IPS DF 4.7 (cell line): Measurements from ENCODE around the gene IDH3G.
"Not testable (repeated sequence)": the region's sequence is repeated elsewhere in the genome, so short reads cannot be mapped to it uniquely, and the experiment has no call there.

Experiments used
- DNase-seq: peaks from one replicate; pipeline ENCODE4 v3.0.0-alpha.2; 2013; ENCODE audit warnings: low spot score; ENCODE audit errors: extremely low read depth

The IDH3G gene

DNA sequence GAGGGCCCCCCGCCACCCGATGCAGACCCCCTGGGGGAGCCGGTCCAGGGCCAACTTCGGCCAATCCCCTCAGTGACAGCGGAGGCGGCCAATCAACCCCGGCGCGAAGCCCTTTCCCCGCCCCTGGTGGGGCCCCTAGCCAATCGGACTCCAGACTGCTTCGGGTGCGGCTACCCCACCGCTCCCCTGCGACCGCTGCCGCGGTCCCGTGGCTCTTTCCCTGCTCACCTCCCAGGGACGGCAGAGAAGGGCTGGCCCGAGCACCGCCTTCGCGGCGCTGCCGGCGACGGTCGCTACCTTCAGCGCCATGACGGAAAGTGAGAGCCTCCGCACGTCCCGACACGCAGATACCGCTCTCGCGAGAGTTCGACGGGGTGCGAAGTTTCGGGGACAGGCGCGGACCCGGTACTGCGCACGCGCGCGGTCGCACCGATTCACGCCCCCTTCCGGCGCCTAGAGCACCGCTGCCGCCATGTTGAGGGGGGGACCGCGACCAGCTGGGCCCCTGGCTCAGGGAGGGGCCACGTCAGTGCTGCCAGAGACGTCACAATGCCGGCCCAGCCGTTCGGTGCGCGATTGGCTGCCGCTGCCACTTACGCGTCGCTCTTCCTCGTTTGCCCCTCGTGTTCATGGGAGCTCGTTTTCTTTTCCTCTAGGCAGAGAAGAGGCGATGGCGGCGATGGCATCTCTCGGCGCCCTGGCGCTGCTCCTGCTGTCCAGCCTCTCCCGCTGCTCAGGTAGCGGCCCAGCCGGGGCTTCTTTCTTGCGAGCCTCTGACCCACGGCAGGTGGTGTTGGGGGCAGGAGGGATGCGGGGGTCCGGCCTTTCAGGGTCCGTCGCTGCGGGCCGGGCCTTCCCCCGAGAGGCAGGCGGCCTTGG is at the start of gene IDH3G, which contains the start of gene SSR4:
IDH3G (minus strand) TSS at position 358 of the 879 bp plus-strand sequence; CDS start at position 309, 49 bp downstream.
SSR4 (plus strand) TSS at position 651 of the 879 bp plus-strand sequence; CDS start at position 671, 20 bp downstream.
- DNase-seq = peak; percentile 38

- no peak for DNase-seq
Measured at GRCh38 chrX:153836921-153837320, 42.7 kb upstream of the IDH3G start.

GRCh38 chrX:153832728-153833127 is 38.6 kb upstream of the IDH3G start:
- DNase-seq = no peak

GRCh38 chrX:153831429-153832150 is 37.4 kb upstream of the IDH3G start:
- no peak for DNase-seq

- no peak for DNase-seq
Measured at GRCh38 chrX:153830640-153831428, 36.7 kb upstream of the IDH3G start.

GRCh38 chrX:153829799-153830639 is 35.8 kb upstream of the IDH3G start, which contains the start of gene PDZD4:
Gene PDZD4 (minus strand): TSS chrX:153830544. CDS start chrX:153830298, 246 bp downstream.
- no peak for DNase-seq

GRCh38 chrX:153829549-153829798 is 35.3 kb upstream of the IDH3G start:
- DNase-seq = no peak

- no peak for DNase-seq
Measured at GRCh38 chrX:153828723-153829548, 34.8 kb upstream of the IDH3G start.

DNA sequence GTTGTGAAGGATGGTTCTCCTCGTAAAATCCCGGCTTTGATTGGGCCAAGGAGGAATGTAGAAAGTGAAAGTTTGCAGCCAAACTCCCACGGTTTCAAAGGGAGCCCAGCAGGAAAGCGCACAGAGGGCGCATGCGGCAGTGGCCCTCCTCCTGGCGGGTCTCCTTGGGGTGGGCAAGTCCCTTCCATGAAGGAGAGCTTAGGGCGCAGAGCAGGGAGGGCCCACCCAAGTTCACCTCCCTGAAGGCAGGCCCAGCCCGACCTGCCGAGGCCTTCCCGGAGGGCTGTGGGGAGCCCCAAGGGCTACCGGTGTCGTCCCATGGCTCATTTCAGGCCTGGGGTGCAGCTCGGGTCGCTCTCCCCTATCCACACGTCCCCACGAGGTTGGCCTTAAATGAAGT is 34.1 kb upstream of the IDH3G start:
- no peak for DNase-seq

- no peak for DNase-seq
Measured at GRCh38 chrX:153827903-153828302, 33.7 kb upstream of the IDH3G start.

GRCh38 chrX:153827016-153827415 is 32.8 kb upstream of the IDH3G start:
- no peak for DNase-seq

DNA sequence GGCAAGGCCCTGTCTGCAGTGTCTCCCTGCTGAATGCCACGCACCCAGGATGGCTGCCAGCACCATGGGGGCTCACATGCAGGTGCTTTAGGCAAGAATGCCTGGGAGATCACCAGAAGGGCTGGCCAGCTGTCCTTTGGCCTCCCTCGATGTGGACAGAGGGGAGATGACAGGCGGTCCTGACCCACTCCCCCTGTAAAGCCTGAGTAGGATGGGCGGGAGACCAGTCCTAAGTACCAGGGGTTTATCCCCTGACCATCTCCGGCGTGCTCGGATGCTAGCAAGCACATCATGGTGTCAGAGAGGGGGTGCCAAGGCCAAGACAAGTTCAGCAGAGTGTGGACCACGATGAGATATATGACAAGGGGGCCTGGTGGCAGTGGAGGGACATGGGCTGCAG is 30.9 kb upstream of the IDH3G start:
- no peak for DNase-seq

- no peak for DNase-seq
Measured at GRCh38 chrX:153824348-153824747, 30.2 kb upstream of the IDH3G start.

DNA sequence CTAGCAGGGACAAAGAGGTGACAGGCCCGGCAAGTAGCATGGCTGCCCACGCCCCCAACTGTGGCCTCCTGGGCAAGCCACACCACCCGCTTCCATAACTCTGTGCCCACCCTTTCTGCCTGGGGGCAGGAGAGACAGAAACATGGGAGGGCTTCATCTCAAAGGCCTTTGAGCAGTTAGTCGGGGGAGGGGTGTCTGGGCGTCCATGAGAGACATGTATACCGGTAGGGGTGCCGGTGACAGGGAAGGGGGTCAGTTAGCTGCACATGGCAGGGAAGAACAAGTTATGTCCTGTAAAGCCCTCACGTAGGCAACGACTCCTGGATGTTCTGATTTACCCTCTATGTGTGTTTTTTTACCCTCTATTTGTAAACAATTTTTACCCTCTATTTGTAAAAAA is 26.9 kb upstream of the IDH3G start:
- no peak for DNase-seq

DNA sequence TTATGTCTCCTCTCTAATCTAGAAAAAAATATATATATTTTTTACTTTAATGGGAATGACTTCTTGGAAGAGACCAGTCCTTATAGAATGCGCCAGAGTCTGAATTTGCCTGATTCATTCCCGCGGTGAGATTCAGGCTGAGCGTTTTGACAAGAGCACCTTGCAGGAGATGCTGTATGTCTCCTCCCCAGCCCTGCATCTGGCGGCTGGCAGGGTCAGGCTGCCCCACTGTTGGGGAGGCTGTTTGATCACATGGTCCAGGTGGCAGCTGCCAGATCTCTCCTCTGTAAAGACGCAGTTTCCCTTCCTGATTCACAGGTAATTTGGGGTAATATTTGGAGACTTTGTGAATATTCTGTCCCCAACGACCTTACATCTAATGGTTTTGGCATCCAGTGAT is 26.4 kb upstream of the IDH3G start:
- no peak for DNase-seq

GRCh38 chrX:153819384-153820040 is 25.3 kb upstream of the IDH3G start:
- DNase-seq = no peak

- no peak for DNase-seq
Measured at GRCh38 chrX:153818571-153819383, 24.6 kb upstream of the IDH3G start.

DNA sequence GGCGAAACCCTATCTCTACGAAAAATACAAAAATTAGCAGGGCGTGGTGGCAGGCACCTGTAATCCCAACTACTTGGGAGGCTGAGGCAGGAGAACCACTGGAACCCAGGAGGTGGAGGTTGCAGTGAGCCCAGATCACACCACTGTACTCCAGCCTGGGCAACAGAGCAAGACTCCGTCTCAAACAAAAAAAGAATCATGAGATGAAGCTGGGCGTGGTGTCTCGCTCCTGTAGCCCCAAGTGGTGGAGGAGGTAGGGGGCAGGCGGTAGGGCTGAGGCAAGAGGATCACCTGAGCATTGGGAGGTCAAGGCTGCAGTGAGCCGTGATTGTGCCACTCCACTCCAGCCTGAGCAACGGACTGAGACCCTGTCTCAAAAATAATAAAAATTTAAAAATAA is 23.9 kb upstream of the IDH3G start:
- DNase-seq = not testable (repeated sequence)
